HG03565 (cell line): ENCODE data around the gene HSPA1L.
A peak's percentile ranks its signal among the peaks of the same experiment; 100 is the strongest.
"Not testable (repeated sequence)": the region's sequence is repeated elsewhere in the genome, so short reads cannot be mapped to it uniquely, and the experiment has no call there.

Experiments
- ATAC-seq: cut with Tn5 transposase; IDR thresholded peaks from one replicate; pipeline ENCODE4 v1.9.1; 2021; ENCODE audit warnings: mild to moderate bottlenecking, moderate library complexity; ENCODE audit not compliant: unreplicated experiment

HSPA1L gene

DNA sequence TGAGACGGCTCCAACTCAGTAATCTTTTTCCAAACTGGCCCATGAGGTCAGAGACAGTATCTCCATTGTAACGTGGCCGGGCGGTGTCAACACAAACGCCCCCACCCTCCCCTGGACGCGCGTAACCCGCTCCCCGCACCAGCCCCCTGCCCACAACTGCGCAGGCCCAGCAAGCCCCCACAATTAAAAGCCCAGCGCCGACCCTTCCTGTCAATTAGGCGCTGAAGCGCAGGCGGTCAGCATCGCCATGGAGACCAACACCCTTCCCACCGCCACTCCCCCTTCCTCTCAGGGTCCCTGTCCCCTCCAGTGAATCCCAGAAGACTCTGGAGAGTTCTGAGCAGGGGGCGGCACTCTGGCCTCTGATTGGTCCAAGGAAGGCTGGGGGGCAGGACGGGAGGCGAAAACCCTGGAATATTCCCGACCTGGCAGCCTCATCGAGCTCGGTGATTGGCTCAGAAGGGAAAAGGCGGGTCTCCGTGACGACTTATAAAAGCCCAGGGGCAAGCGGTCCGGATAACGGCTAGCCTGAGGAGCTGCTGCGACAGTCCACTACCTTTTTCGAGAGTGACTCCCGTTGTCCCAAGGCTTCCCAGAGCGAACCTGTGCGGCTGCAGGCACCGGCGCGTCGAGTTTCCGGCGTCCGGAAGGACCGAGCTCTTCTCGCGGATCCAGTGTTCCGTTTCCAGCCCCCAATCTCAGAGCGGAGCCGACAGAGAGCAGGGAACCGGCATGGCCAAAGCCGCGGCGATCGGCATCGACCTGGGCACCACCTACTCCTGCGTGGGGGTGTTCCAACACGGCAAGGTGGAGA is at the start of gene HSPA1L, which contains the start of gene HSPA1A:
Gene HSPA1L, minus strand, starts transcription at position 259 of the 814 bp plus-strand sequence. CDS start 3,311 bp downstream, outside the sequence.
Gene HSPA1A, plus strand, starts transcription at position 519 of the 814 bp plus-strand sequence. Its CDS starts 214 bp downstream, at position 733.
- peak; percentile 33 for ATAC-seq

DNA sequence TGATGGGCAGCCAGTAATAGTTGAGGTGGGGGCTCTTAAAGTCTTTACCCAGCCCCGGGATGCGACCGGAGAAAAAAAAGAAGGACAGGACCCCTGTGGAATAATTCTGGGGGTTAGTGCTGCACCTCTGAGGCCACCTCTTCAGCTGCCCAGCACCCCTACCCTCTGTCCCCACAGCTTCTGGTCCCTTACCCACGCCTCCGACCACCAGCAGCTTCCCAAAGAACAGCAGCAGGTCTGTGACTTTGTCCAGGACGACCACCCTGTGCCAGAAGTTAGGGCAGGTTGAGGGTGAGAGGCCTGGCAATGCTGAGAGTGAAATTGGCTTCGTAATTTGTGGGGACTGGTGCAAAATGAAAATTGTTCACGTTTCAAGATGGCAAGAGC is 49.7 kb upstream of the HSPA1L start:
- ATAC-seq = no peak

DNA sequence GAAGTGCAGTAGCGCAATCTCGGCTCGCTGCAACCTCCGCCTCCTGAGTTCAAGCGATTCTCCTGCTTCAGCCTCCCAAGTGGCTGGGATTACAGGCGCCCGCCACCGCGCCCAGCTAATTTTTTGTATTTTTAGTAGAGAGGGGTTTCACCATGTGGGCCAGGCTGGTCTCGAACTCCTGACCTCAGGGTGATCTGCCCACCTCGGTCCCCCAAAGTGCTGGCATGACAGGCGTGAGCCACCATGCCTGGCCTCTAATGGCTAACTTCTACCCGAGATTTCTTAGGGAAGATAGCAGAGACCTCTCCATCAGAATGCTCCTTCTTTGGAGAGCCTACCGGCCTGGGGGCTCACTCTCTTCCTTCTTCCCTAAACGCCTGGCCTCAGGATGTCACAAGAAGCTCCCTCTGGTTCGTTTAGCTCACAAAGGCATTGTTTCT is 49.1 kb upstream of the HSPA1L start:
- not testable (repeated sequence) for ATAC-seq

DNA sequence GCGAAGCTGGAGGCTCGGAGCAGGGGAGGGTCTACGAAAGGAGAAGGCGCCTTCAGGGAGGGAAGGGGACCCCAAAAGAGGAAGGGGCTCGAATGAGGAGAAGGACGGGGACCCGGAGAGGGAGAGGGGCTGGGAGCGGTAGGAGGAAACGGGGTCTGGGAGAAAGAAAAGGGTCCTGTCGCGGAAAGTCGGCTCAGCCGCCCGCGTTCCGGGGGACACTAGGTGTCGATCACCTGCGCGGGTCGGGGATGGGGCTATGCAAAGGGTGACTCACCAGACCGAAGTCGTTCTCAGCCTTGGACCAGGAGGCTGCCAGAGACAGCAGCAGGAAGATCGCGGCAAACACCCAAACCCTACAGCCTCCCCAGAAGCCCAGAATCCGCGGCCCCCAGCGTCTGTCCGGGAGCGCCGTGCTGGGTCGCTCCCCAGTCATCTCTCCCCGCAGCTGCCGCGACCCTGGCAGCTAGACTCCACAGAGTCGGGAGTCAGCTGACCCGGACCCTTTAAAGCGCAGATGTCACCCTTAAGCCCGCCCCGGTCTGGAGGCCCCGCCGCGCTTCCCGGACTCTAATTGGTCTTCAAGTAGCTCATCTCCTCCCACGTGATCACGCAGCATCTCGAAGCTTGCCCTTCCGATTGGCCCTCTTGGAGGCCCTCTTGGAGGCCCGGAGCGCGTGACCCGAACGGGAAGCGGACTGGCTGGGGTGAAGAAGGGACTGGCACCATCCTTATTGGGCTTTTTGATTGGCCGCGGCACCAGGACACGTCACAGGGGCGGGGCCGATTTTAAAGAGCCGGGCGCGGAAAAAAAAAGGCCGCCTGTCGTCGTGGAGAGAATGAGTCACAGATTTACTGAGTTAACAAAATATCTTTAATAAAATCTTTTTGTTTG is 47.5 kb upstream of the HSPA1L start, which contains the start of gene NEU1:
Gene NEU1, minus strand, starts transcription at position 478 of the 892 bp plus-strand sequence. Its CDS starts 45 bp downstream, at position 433.
- ATAC-seq = peak; percentile 89

DNA sequence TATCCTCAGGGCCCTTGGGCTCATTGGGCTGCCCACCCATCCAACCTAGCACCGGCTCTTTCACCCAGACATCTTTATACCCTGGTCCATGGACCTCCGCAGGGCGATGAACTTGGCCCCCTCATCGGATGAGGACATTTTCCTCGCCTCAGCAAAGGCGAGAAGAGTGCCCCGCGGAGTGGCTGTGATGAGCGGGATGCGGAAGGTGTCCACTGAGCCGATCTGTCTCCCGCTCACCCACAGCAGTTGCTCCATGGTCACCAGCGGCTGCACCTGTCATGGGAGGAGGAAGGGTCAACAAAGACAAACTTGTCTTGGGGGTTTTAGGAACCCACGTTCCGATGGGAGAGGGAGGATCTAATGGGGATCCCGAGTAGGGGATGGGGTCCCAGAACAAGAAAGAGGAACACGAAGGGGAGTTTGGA is 46.8 kb upstream of the HSPA1L start:
- ATAC-seq = no peak

DNA sequence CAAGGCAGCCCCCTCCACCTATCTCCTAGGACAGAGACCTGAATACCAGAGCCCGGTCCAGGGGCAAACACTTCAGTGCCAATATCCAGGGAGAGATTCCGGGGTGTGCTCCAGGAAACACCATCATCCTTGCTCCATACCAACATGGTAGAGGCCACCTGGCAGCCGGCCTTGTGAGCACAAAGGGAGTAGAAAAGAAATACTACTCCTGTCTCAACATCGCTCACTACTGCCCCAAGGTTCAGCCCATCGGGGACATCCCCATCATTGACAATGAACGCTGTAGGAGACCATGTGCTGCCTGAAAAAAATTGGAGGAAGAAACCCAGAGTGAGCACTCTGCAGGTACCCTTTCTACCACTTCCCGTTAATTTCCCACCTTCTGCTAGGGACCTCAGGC is 46.1 kb upstream of the HSPA1L start:
- ATAC-seq = no peak

DNA sequence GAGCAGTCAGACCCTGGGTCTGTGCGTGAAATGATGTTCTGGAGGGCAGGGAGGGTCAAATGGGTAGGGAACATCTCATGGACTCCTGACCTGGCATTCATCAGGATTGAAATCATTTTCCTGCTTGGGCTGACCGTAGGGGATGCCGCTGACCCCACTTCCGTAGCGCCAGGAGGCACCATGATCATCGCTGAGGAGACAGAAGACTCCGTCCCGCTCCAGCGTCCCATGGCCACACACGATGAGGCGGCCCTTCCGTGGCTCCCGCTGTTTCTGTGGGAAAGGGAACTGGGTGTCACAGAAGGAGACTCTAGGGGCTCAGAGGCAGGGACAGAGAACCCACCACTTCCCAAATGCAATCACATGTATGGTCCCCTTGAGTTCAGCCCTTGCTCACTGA is 45.3 kb upstream of the HSPA1L start:
- ATAC-seq = no peak

DNA sequence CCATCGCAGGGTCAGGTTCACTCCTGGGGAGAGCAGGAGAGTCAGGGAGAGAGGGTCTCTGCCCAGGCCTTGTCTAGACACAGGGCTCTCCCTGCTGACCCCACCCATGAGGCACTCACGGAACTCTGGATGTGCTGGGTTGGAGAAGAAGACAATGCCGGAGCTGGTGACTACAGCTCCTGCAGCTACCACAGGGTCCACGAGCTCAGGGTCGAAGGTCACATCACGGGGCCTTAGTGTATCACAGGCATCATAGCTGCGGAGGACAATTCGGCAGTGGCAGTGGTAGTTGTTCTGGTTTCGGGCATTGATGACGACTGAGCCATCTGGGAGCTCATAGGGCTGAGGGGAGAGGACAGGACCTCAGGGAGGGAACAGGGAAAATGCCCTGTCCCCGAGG is 44.8 kb upstream of the HSPA1L start:
- no peak for ATAC-seq

DNA sequence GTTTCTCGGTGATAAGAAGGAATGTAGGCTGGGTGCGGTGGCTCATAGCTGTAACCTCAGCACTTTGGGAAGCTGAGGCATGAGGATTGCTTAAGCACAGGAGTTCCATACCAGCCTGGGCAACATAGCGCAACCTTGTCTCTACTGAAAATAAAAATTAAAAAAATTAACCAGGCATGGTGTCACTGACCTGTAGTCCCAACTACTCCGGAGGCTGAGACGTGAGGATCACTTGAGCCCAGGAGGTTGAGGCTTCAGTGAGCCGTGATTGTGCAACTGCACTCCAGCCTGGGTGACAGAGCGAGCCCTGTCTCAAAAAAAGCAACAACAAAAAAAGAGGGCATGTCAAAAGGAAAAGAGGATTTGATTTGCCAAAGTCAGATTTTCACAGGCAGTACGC is 43.6 kb upstream of the HSPA1L start:
- ATAC-seq = no peak

DNA sequence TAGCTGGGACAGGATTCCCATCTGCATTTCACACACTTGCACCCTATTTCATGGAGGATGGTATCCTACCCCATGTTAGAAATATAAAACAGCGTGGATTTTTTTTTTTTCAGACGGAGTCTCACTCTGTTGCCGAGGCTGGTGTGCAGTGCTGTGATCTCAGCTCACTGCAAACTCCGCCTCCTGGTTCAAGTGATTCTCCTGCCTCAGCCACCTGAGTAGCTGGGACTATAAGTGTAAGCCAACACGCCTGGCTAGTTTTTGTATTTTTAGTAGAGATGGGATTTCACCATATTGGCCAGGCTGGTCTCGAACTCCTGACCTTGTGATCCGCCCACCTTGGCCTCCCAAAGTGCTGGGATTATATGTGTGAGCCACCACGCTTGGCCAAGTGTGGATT is 42.7 kb upstream of the HSPA1L start:
- not testable (repeated sequence) for ATAC-seq

DNA sequence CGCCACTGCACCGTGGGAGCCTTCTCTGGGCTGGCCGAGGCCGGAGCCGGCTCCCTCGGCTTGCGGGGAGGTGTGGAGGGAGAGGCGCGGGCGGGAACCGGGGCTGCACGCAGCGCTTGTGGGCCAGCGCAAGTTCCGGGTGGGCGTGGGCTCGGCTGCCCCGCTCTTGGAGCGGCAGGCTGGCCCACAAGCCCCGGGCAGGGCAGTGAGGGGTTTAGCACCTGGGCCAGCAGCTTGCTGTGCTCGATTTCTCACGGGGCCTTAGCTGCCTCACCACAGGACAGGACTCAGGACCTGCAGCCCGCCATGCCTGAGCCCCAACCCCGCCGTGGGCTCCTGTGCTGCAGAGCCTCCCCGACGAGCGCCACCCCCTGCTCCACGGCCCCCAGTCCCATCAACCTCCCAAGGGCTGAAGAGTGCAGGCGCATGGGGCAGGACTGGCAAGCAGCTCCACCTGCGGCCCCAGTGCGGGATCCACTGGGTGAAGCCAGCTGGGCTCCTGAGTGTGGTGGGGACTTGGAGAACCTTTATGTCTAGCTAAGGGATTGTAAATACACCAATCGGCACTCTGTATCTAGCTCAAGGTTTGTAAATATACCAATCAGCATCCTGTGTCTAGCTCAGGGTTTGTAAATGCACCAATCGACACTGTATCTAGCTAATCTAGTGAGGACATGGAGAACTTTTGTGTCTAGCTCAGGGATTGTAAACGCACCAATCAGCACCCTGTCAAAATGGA is 37.1 kb upstream of the HSPA1L start:
- not testable (repeated sequence) for ATAC-seq

DNA sequence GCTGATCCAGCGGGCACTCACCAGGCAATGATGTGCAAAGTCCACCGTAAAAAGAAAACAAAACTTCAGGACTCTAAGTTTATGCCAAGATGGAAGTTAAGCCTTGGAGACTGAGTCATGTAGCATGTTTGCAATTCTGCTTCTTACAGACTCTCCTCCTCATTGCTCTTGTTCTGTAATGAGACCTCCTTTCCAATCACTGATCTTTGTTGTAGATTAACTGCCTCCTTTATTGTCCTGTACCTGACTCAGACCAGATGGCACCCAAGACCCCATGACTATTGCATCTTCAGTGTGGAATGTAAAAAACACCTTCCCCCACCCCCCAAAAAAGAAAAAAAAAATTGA is 36.4 kb upstream of the HSPA1L start:
- ATAC-seq = no peak

DNA sequence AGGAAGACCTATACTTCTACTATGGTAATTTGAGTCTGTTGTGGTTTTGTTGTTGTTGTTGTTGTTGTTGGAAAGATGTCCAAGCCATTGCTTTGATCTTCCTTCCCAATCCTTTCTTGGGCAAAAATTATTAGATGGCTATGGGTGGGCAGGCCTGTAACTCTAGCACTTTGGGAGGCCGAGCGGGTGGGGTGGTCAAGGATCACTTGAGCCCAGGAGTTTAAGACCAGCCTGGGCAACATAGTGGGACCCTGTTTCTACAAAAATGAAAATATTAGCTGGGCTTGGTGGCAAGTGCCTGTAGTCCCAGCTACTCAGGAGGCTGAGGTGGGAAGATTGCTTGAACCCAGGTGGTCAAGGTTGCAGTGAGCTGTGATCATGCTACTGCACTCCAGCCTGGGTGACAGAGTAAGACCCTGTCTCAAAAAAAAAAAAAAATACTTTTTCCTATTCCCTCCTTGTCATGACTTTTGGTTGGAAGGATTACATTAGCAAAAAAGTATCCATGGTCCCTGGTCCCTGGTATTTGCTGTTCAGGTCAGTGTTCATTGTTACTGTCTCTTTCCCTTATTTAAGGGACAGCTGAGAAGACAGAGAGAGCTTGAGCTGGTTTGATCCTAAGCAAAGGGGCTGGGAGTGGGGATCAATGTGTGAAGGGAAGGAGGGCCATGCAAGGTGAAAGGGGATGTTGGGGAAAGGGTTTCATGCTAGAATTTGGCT is 35.8 kb upstream of the HSPA1L start:
- ATAC-seq = no peak

DNA sequence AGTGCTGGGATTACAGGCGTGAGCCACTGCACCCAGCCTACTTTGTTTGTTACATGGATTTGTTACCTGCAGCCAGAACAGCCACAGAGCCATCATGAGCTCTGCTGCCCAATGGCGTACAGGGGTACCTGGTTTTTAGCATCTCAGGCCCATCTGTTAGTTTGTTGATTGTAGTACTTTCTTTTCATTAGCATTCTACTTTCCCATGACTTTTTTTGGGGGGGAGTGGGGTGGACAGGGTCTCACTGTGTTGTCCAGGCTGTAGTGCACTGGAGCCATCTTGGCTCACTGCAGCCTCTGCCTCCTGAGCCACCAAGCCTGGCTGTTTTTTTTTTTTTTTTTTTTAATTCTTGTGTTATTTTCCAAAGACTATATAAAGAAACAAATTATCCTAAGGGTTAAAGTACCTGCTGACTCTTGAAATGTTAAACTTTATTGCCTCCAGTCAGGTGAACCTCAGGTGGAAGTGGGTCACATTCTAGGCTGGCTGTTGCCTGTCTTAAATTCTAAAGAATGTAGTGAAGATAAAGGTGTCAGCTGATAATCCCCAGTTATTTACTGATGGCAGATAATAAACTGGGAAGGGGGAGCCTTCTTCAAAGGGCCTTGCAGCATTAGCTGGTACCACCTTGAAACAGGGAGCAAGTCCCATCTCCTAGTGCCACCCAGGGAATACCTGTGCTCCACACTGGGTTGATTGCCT is 32.3 kb upstream of the HSPA1L start:
- ATAC-seq = no peak

DNA sequence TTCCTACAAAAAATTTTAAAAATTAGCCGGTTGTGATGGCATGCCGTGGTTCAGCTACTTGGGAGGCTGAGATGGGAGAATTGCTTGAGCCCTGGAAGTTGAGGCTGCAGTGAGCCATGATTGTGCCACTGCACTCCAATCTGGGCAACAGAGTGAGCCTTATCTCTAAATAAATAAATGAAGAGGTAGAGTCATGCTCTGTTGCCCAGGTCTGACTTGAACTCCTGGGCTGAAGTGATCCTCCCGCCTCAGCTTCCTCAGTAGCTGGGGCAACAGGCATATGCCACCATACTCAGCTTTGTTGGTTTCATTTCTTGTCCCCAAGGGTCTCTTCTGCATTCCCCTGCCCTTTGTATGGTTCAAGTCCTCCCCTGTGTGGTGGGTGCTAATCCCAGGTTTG is 29.4 kb upstream of the HSPA1L start:
- ATAC-seq = no peak

DNA sequence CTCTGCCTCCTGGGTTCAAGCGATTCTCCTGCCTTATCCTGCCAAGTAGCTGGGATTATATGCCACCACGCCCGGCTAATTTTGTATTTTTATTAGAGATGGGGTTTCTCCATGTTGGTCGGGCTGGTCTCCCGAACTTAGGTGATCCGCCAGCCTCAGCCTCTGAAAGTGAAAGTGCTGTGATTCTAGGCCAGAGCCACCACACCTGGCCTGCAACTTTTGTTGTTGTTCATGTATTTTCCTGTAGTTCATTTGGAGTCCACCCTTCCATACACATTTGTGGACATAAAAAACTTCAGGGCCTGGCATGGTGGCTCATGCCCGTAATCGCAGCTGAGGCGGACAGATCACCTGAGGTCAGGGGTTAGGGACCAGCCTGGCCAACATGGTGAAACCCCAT is 27.0 kb upstream of the HSPA1L start:
- no peak for ATAC-seq

DNA sequence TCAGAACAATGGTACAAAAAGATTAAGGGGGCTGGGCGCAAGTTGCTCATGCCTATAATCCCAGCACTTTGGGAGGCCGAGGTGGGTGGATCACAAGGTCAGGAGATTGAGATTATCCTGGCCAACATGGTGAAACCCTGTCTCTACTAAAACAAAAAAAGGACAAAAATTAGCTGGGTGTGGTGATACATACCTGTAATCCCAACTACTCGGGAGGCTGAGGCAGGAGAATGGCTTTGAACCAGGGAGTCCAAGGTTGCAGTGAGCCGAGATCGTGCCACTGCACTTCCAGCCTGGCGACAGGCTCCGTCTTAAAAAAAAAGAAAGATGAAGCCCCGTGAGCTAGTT is 24.7 kb upstream of the HSPA1L start:
- ATAC-seq = not testable (repeated sequence)

DNA sequence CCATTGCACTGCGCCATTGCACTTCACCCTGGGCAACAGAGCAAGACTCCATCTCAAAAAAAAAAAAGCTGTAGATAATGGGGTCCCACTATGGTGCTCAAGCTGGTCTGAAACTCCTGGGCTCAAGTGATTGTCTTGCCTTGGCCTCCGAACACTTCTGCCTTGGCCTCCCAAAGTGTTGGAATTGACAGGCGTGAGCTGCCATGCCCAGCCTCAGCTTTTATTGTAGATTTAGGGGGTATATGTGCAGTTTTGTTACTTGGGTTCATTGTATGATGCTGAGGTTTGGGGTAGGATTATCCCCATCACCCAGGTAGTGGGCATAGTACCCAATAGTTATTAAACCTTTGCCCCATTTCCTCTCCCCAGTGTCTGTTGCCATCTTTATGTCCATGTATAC is 23.9 kb upstream of the HSPA1L start:
- no peak for ATAC-seq

DNA sequence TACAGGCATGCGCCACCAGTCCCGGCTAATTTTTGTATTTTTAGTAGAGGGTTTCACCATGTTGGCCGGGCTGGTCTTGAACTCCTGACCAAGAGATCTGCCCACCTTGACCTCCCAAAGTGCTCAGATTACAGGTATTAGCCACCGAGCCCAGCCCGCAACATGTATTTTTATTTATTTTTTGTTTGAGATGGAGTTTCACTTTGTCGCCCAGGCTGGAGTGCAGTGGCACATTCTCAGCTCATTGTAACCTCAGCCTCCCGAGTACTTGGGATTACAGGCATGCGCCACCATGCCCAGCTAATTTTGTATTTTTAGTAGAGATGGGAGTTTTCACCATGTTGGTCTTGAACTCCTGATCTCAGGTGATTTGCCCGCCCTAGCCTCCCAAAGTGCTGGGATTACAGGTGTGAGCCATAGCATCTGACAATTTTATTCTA is 23.1 kb upstream of the HSPA1L start:
- not testable (repeated sequence) for ATAC-seq
